Pancreas (tissue), 10 donors: ENCODE measurements around the gene GTSE1. TPM values are rescaled to one million over a fixed set of nuclear protein-coding genes. Genes with fewer than 3 reads are reported as not detected.
A peak's percentile ranks its signal among the peaks of the same experiment; 100 is the strongest.

Experiments
- ATAC-seq, 4 donors: fragments of 200-7000 bp; cut with Tn5 transposase; one replicate each; pipeline versions ENCODE4 v1.8.0 to v1.9.1; 2020; ENCODE audit warnings: mild to moderate bottlenecking in 4 of 4, moderate library complexity in 4 of 4
- DNase-seq, 6 donors: peaks; one replicate each; pipeline ENCODE4 v3.0.0-alpha.2; 2020
- FAIRE-seq: peaks from 2 replicates; lab custom pipeline; 2012; peaks lifted over from hg19 to GRCh38; lab: Jason Lieb, UNC
- H3K27ac ChIP-seq, 4 donors: fragments of 200-600 bp; sonication (generic); 1 replicate in 3 of 4; 2 replicates in 1 of 4; pipeline versions ENCODE4 v1.5.0 to v1.8.0; 2020
- H3K27me3 ChIP-seq, 4 donors: fragments of 200-600 bp; one replicate each; pipeline ENCODE4 v1.8.0; 2021
- H3K36me3 ChIP-seq, 3 donors: fragments of 200-600 bp; sonication (generic) in 1 of 3; one replicate each; pipeline versions ENCODE4 v1.5.0 to v1.8.0; 2020 to 2021
- H3K4me1 ChIP-seq, 3 donors: fragments of 200-600 bp; one replicate each; pipeline ENCODE4 v1.8.0; 2021
- H3K4me3 ChIP-seq, 4 donors: fragments of 200-600 bp; sonication (generic) in 2 of 4; one replicate each; pipeline versions ENCODE4 v1.5.0 to v1.8.0; 2020 to 2021
- H3K9me3 ChIP-seq, 4 donors: fragments of 200-600 bp; one replicate each; pipeline ENCODE4 v1.8.0; 2021
- CTCF ChIP-seq, 4 donors: fragments of 200-600 bp; sonication (generic) in 3 of 4; IDR thresholded peaks; one replicate each; pipeline versions ENCODE4 v1.5.0 to v1.8.0; 2021; ENCODE audit warnings: antibody characterized with exemption in 4 of 4
- WGBS, 2 donors: extraction: QIAGEN DNeasy Blood & Tissue Kit; methylation state at CpG; one replicate each; pipeline ENCODE4 v1.1.7; 2013; 5-methylcytosine and 5-hydroxymethylcytosine counted together
- intact Hi-C, 3 donors: fragments of 100-400 bp; cut with DNase I; formaldehyde crosslinking; loops; one replicate each; pipeline versions ENCODE4 v1.11.1 to v1.14.2; 2022
- polyA plus RNA-seq, 2 donors: library from polyadenylated mRNA; stranded (reverse); fragments of 200-250 nt; gene quantifications; one replicate each; pipeline ENCODE4 v1.2.3, GENCODE V29; 2013
- total RNA-seq, 6 donors: library from RNA; stranded (reverse); fragmentation: NEBNext Ultra II Directional in 4 of 6; extraction: Animal tissue kit (Norgen Biotek cat#: 25700) in 4 of 6; gene quantifications; one replicate each; pipeline versions ENCODE4 v1.2.1 to v1.2.4, GENCODE V29; 2021 to 2023
- donor health status: healthy with polysubstance abuse.
- donor health status: DM: no; HTN: no; CAD: no; lungs with moderate emphysema.
- donor health status: DM: no; HTN: no; CAD: no.
- donor health status: control.
- donor health status: control.
- donor health status: Bipolar disorder and iron deficiency.
- donor health status: DM: yes; HTN: yes; CAD: no.
- donor health status: DM: no; HTN: no; CAD: no.
- donor health status: DM: no; HTN: no; CAD: no.
- donor health status: DM: yes; HTN: yes; CAD: no.

Gene GTSE1
- total and polyA plus RNA-seq, 8 donors: 0.12 to 0.75 (median 0.23) TPM; not detected in 1

GRCh38 chr22:46251266-46251665, 45.4 kb upstream of the GTSE1 start:
- Histone ChIP-seq H3K4me3 (peak overlapping the region; percentile 72 to 79 (median 76)), H3K4me1 (peaks cover 0 to 5% (median 4%) of the 10 kb centered on the region in 3 donors), H3K27me3 (no peaks in the 10 kb centered on the region), H3K27ac (no peak overlapping the region), H3K36me3 (no peaks in the 10 kb centered on the region), H3K9me3 (no peaks in the 10 kb centered on the region)
- no peak for FAIRE-seq
- no peak for DNase-seq
- intact Hi-C loops: no loop called here
- WGBS, 2 donors: 80 to 87% methylated on average over 7 of the region's 7 CpGs
- TF ChIP-seq CTCF (IDR thresholded peaks at IDR 0.05): no peak
- ATAC-seq: no peak

GRCh38 chr22:46251816-46252380, 44.8 kb upstream of the GTSE1 start:
- 91 to 95% methylated on average over 9 of the region's 9 CpGs for WGBS, 2 donors
- H3K36me3 ChIP-seq: no peaks in the 10 kb centered on the region
- no peaks in the 10 kb centered on the region for H3K9me3 ChIP-seq
- ATAC-seq (no peak), FAIRE-seq (no peak), DNase-seq (no peak)
- H3K27me3 ChIP-seq: no peaks in the 10 kb centered on the region
- no peak overlapping the region for H3K4me3 ChIP-seq
- peaks cover 0 to 5% (median 4%) of the 10 kb centered on the region in 3 donors for H3K4me1 ChIP-seq
- intact Hi-C loops: no loop called here
- TF ChIP-seq CTCF (IDR thresholded peaks at IDR 0.05): no peak
- no peak overlapping the region for H3K27ac ChIP-seq

GRCh38 chr22:46256358-46256958, 40.2 kb upstream of the GTSE1 start:
- intact Hi-C loops: no loop called here

GRCh38 chr22:46259374-46259773, 37.3 kb upstream of the GTSE1 start:
- H3K36me3 ChIP-seq: no peaks in the 10 kb centered on the region
- WGBS, 2 donors: 80 to 91% methylated on average over 12 of the region's 12 CpGs
- DNase-seq (no peak), ATAC-seq (no peak), FAIRE-seq (no peak)
- H3K27ac ChIP-seq: no peak overlapping the region
- H3K4me1 ChIP-seq: no peaks in the 10 kb centered on the region
- TF ChIP-seq CTCF (IDR thresholded peaks at IDR 0.05): no peak
- H3K27me3 ChIP-seq: no peaks in the 10 kb centered on the region
- no peak overlapping the region for H3K4me3 ChIP-seq
- H3K9me3 ChIP-seq: no peaks in the 10 kb centered on the region
- intact Hi-C loops: no loop called here

More at GRCh38 chr22:46256358-46256958, 40.2 kb upstream of the GTSE1 start:
- TF ChIP-seq CTCF (IDR thresholded peaks at IDR 0.05): no peak
- no peaks in the 10 kb centered on the region for H3K36me3 ChIP-seq
- no peak overlapping the region for H3K27ac ChIP-seq
- no peak for DNase-seq
- FAIRE-seq: no peak
- H3K4me1 ChIP-seq: peaks cover 0 to 4% (median 0%) of the 10 kb centered on the region in 3 donors
- 76 to 93% methylated on average over 8 of the region's 8 CpGs for WGBS, 2 donors
- H3K27me3 ChIP-seq: no peaks in the 10 kb centered on the region
- no peak for ATAC-seq
- H3K9me3 ChIP-seq: no peaks in the 10 kb centered on the region
- no peak overlapping the region for H3K4me3 ChIP-seq

- 71 to 75% methylated on average over 6 of the region's 6 CpGs for WGBS, 2 donors
- H3K27ac ChIP-seq: no peak overlapping the region
- H3K4me1 ChIP-seq: no peaks in the 10 kb centered on the region
- no peak overlapping the region for H3K4me3 ChIP-seq
- H3K36me3 ChIP-seq: no peaks in the 10 kb centered on the region
- no peaks in the 10 kb centered on the region for H3K9me3 ChIP-seq
- TF ChIP-seq CTCF (IDR thresholded peaks at IDR 0.05): no peak
- H3K27me3 ChIP-seq: no peaks in the 10 kb centered on the region
- ATAC-seq (no peak), DNase-seq (no peak), FAIRE-seq (no peak)
- intact Hi-C loops: no loop called here
These were observed 36.6 kb upstream of the GTSE1 start for GRCh38 chr22:46260038-46260437.
